HG03457 (cell line): Measurements from ENCODE around the gene WDR20.
"Not testable (repeated sequence)": the region's sequence is repeated elsewhere in the genome, so short reads cannot be mapped to it uniquely, and the experiment has no call there.

Experiments used
- ATAC-seq: cut with Tn5 transposase; IDR thresholded peaks from one replicate; pipeline ENCODE4 v1.9.1; 2021; ENCODE audit warnings: moderate number of reproducible peaks; ENCODE audit not compliant: unreplicated experiment

Gene WDR20

DNA sequence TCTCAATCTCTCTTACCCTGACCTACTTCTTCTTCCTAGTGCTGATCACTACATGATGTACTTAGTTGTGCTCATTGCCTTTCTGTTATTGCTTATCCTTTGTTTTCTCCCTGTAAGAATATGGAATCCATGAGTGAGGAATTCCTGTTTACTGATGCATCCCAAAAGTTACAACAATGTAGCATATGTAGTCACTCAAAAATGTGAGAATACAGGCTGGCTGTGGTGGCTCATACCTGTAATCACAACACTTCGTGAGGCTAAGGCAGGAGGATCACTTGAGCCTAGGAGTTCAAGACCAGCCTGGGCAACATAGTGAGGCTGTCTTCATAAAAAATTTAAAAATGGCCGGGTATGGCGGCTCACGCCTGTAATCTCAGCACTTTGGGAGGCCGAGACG lies 8.0 kb upstream of the WDR20 start:
- ATAC-seq: no peak

DNA sequence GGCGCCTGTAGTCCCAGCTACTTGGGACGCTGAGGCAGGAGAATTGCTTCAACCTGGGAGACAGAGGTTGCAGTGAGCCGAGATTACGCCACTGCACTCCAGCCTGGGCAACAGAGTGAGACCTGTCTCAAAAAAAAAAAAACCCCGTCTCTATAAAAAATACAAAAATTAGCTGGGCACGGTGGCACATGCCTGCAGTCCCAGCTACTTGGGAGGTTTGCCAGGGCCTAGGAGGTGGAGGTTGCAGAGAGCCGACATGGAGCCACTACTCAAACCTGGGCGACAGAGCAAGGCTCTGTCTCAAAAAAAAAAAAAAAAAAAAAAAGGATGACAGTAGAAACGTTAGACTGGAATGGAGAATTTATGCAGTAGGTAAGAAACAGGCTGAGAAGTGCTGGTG lies 5.7 kb upstream of the WDR20 start:
- not testable (repeated sequence) for ATAC-seq

DNA sequence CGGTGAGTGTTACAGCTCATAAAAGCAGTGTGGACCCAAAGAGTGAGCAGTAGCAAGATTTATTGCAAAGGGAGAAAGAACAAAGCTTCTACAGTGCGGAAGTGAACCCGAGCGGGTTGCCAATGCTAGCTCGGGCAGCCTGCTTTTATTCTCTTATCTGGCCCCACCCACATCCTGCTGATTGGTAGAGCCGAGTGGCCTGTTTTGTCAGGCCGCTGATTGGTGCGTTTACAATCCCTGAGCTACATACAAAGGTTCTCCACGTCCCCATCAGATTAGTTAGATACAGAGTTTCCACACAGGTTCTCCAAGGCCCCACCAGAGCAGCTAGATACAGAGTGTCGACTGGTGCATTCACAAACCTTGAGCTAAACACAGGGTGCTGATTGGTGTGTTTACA lies 5.0 kb upstream of the WDR20 start:
- ATAC-seq: not testable (repeated sequence)

DNA sequence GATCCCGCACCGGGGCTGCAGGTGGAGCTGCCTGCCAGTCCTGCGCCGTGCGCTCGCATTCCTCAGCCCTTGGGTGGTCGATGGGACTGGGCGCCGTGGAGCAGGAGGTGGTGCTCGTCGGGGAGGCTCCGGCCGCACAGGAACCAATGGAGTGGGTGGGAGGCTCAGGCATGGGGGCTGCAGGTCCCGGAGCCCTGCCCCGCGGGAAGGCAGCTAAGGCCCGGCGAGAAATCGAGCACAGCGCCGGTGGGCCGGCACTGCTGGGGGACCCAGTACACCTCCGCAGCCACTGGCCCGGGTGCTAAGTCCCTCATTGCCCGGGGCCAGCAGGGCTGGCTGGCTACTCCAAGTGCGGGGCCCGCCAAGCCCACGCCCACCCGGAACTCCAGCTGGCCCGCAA lies 4.2 kb upstream of the WDR20 start:
- not testable (repeated sequence) for ATAC-seq

DNA sequence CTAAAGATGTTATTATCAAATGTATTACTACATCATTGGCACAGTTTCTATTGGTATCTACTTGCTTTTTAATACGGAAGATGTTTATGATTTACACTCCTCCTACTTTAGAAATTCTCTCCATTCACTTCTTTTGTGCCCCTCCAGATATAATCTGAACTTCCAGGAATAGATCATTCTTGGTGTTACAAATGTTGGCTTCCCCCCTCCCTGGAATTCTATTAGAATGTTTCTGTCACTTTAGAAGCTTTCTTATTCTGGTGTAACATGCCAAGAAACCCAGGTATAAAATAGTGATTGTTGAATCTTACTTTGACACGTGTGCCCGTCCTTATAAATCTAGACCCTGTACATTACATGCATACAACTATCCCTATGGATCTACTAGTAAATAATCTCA lies 1.2 kb upstream of the WDR20 start:
- no peak for ATAC-seq

DNA sequence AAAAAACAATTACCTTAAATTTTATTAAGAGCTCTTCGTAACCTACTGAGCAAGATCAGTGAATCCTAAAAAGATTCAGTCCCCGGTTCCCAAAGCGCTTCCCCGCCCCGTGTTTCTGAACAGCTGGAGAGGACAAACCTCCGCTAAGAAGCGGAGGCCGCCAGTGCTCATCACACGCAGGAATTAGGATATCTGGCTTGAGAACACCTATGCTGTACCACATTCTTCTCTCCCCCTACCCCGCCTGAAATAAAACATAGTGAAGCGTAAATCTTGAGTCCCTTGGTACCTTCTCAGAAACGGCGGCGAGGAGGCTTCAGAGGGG lies 774 bp upstream of the WDR20 start:
- ATAC-seq: no peak

DNA sequence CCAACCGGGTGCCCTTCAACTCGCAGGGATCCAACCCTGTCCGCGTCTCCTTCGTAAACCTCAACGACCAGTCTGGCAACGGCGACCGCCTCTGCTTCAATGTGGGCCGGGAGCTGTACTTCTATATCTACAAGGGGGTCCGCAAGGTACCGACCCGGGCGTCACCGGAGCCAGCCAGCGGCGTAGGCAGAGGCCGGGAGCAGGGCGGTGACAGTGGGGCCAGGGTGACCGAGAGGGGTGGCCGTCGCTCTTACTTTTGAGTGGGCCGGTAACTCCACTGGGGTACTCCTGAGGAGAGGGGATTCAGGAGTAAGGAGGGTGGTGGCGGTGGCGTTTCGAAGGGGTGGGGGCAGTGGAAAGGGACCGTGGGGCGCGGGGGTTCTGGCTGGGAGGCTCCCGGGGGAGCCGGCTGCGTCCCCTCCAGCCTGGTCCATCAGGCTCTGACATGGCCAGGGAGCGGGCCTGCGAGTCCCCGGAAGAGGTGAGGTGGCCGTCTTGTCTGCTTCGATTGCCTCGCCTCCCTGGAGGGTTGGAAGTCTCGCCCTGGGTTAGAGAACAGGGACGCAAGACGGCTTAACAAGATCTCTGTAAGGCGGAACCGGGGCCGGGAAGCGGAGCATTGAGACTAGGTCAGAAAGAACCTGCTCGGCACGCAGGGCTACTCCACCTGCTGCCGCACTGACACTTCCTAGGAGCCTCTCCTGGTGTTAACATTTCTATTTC lies 491 bp downstream of the WDR20 start:
- peak; percentile 9 for ATAC-seq

DNA sequence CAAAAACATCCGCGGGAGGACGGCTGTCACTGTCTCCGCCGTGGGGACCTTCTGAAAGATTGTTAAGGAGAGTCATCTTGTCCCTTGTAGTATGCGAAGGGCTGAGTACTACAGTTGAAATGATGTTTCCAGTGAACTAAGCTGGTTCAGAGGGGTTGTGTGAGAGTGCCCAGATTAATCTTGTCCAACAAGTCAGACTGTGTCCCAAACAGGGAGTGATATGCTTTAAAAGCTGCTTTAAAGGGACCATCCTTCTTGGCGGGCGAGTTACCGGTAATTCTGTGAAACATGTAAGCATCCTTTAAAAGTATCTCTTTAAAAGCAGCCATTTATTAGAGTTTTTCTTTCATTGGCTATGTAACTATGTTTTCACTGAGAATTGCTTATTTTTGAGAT lies 1.1 kb downstream of the WDR20 start:
- ATAC-seq: no peak

DNA sequence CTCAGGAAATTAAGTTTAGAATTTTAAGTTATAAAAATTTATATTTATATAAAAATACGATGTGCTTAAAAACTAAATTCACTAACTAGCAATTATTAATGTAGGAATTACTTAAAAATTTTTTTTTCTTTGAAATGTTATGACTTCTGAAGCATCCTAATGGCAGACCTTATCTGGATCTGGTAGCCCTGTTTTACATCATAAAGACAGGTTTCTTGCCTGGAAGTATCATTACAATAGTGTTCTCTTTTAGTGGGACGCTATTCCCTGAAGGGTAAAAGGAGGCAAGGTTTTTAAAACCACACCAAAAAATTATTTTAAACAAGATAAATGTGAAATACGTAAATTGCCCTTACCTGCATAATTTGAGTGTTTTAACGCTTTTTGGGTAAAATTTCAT lies 2.1 kb downstream of the WDR20 start:
- ATAC-seq: no peak

DNA sequence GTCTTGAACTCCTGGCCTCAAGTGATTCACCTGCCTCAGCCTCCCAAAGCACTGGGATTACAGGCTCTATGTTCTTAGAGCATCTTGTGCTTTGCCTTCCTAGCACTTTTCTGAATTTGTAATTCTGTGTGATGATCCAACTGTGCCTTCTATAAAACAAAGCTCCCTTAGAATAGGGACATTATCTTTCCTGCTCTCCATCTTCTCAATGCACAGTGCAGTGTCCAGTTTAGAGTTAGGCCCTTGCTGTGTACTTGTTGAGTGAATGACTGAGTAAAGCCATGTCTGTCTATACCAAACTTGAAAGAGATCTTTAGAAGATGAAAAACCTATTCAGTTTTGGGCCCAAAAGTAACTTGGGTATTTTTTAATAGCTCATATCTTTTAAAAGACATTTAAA lies 5.2 kb downstream of the WDR20 start:
- ATAC-seq: no peak

DNA sequence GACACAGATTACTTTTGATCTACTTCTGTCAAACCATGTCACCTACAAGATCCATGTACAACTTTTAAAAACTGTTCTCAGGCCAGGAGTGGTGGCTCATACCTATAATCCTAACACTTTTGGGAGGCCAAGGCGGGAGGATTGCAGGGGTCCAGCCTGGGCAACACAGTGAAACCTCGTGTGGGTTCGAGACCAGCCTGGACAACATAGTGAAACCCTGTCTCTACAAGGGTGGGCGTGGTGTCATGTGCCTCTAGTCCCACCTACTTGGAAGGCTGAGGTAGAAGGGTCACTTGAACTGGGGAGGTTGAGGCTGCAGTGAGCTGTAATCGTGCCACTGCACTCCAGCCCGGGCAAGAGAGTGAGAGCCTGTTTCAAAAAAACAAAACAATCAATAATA lies 5.7 kb downstream of the WDR20 start:
- ATAC-seq: no peak

DNA sequence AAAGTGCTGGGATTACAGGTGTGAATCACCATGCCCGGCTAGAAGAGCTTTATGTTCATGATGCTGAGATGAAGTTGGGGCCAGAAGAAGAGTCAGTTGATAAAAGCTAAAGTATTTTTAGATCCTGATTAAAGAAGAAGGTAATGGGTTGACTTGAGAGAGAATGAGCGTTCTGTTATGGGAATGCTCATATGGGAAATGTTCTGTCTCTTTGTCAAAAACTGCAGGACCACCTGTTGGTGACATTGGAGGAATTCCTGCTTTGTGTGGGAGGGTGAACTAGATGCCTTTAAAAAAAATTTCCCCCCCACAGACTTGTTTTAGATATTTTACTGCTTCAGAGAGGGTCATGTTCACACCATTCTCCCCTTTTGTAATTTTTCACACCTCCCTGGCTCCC lies 6.7 kb downstream of the WDR20 start:
- no peak for ATAC-seq

DNA sequence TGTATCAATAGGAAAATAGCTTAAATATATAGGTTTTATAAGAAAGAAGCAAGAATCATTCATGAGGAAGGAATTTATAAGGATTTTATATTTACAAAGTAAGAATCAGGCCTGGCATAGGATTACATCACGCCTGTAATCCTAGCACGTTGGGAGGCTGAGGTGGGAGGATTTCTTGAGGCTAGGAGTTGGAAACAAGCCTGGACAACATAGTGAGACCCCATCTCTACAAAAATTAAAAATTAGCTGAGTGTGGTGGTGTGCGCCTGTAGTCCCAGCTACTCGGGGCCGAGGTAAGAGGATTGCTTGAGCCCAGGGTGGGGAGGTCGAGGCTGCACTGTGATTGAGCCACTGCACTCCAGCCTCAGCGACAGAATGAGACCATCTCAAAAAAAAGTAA lies 10.4 kb downstream of the WDR20 start:
- no peak for ATAC-seq

DNA sequence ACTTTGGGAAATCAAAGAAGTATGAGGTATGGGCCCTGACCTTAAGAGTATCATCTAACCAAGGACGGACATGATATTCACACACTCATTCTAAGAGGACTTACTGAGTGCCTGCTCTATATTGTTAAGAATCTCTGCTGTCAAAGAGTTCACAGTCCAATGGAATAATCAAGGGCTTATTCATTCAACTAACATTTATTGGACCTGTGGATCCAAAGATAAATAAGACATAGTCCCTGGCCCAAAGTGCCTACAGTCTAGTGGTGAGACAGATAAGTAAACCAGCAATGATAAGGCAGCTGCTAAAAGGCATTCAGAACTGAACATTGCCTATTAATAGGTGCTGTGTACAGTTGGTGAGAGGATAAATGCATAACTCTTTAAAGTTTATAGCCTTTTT lies 11.0 kb downstream of the WDR20 start:
- ATAC-seq: no peak

DNA sequence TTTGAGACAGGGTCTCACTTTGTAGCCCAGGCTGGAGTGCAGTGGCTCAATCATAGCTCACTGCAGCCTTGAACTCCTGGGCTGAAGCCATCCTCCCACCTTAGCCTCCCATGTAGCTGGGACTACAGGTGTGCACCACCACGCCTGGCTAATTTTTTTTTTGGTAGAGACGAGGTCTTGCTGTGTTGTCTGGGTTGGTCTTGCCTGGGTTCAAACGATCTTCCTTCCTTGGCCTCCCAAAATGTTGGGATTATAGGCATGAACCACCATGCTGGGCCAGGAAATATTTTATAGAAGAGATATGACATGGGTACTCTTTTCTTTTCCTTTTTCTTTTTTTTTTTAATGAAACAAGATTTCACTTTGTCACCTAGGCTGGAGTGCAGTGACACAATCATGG lies 11.7 kb downstream of the WDR20 start:
- not testable (repeated sequence) for ATAC-seq

DNA sequence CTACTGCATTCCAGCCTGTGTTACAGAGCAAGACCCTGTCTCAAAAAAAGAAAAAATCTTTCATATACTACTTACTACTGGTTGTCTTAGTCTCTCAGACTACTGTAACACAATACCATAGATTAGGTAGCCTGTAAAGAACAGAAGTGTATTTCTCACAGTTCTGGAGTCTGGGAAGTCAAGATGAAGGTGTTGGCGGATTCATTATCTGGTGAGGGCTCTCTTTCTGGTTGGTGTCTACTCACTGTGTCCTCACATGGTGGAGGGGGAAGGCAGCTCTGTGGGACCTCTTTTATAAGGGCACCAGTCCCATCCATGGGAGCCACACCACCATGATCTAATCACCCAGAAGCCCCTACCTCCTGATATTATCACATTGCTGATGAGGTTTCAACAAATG lies 14.4 kb downstream of the WDR20 start:
- no peak for ATAC-seq

DNA sequence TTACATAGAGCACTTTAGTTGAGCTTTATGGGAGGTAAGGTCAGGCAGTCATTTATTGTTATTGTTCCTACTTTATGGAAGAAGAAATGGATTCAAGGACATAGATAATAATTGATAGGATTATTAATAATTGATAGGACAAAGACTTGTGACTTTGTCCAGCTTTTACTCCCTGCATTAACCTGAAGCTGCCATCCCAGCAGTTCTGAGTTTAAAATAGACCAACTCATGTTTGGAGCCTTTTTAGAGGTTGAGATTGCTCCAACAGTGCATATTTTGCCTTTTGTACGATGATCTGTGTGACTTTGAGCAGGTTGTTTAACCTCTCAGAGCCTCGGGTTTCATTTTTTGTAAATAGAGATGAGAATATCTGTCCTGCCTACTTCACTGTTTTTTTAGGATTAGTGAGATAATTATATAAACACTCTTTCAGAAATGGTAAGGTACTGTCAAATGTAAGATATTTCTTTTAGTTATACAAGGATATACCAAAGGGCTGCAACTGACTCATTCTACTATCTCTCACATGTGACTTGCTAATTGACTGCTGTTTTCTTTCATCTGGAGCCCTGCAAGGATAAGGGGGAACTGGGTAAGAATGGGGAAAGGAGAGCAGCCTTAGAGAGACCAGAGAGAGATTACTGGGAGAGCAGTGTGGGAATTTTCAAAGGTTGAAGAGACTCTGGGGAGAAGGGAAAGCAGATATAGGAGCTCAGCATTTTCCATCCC lies 15.3 kb downstream of the WDR20 start:
- no peak for ATAC-seq

DNA sequence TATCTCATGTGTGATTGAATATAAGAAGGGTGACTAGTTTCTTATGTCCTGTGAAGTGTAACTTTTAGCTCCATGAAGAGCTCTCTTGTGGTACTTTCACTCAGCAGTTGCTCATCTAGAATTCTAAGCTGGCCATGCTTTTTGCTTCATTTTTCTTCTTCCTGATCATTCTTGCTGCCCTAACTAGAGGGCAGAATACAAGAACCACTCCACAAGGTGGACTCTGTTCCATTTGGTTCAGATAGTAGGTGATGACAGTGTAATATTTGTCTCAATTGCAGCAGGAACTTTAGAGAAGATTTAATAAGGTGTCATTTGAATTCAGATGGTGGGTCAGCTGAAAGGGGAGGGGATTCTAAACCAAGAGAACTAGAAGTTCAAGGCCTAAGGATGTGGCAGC lies 17.6 kb downstream of the WDR20 start:
- no peak for ATAC-seq

DNA sequence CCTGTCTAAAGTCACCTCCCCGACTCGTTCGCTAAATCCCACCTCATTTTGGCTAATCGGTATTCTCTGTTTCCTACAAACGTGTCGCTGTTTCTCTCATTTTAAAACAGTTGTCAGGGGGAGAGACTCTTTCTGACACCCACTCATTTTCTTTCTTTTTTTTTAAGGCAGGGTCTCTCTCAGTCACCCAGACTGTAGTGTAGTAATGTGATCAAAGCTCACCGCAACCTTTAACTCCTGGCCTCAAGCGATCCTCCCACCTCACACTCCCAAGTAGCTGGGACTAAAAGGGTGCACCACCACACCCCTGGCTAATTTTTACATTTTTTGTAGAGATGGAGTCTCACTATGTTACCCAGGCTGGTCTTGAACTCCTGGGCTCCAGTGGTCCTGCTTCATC lies 19.1 kb downstream of the WDR20 start:
- no peak for ATAC-seq

DNA sequence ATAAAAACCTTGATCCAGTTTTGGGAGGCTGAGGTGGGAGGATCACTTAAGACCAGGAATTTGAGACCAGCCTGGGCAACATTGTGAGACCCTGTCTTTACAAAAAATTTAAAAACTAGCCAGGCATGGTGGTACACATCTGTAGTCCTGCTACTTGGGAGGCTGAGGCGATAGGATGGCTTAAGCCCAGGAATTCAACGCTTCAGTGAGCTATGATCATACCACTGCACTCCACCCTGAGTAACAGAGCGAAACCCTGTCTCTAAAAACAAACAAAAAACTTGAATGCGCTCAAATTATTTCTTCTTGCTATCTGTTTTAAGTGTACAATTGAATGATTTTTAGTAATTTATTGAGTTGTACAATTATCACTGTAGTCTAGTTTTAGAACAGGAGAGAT lies 20.1 kb downstream of the WDR20 start:
- no peak for ATAC-seq

DNA sequence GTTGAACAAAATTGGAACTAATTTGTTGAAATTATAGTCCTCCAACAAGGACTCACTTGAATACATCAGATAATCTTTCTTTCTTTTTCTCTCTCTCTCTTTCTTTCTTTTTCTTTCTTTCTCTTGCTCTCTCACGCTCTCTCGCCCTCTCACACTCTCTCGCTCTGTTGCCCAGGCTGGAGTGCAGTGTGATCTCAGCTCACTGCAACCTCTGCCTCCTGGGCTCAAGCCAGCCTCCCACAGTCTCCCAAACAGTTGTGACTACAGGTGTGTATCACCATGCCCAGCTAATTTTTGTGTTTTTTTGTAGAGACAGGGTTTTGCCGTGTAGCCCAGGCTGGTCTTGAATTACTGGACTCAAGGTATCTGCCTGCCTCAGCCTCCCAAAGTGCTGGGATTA lies 22.8 kb downstream of the WDR20 start:
- no peak for ATAC-seq

DNA sequence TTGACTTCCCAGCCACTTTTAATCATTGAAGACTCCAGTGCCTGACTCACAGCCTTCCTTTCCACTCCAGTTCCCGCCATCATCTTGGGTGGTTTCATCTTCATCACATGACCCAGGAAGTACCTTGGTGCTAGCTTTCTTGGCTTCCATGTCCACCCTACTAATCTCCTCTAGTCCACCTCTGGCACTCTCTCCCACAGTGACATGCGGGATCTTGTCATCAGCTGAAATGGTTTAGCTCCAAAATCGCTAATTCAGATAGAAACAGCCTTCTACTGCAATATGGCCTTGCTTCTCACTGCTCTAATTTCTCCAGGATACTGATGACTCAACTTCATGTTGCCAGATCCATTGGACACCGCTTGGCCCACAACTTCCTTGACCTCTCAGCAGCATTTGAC lies 24.5 kb downstream of the WDR20 start:
- no peak for ATAC-seq

DNA sequence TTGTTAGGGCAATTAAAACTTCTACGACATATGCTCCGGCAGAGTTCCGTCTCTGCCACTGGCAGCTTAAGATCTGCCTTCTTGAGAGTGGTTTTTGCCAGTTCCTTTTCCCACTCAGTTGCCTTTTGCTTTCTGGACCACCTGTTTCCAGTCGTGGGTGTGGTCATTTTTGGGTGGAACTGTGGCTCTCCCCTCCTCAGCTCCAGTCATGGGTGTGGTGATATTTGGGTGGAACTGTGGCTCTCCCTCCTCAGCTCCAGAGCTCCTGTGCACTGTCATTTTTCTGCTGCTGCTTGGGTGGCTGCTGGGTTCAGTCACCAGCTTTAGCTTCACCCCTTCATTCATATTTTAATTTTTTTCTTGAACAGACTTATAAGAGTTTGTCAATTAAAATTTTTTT lies 25.3 kb downstream of the WDR20 start:
- ATAC-seq: no peak
